MCF 10A (cell line): ENCODE results near the gene SDSL. TPM values are rescaled to one million over a fixed set of nuclear protein-coding genes. Genes with fewer than 3 reads are reported as not detected.

ENCODE experiments used
- BruUV-seq: library from RNA; stranded (reverse); fragments of 400-500 nt; replicated peaks from 2 replicates; lab custom pipeline; 2021; lab: Mats Ljungman, UMichigan
- CTCF ChIA-PET: fragments of 300-600 bp; sonication (Branson Sonifier 250); formaldehyde crosslinking; extraction: SDS; loops from one replicate; lab custom pipeline; 2021; ENCODE audit warnings: antibody characterized with exemption, inconsistent platforms; lab: Yijun Ruan, JAX
- POLR2A ChIA-PET: fragments of 300-600, 350-650 bp; sonication (Branson Sonifier 250); formaldehyde crosslinking; extraction: SDS; loops from one replicate; lab custom pipeline; 2020; ENCODE audit warnings: antibody characterized with exemption, inconsistent platforms; lab: Yijun Ruan, JAX
- DNase-seq: peaks from one replicate; pipeline ENCODE4 v3.0.0-alpha.2; 2018; ENCODE audit not compliant: unreplicated experiment
- H3K27ac Mint-ChIP-seq: one replicate; pipeline ENCODE4 v1.8.0; 2022; ENCODE audit warnings: mild to moderate bottlenecking, low read depth, mixed read lengths; ENCODE audit not compliant: unreplicated experiment
- H3K27me3 Mint-ChIP-seq: one replicate; pipeline ENCODE4 v1.8.0; 2022; ENCODE audit warnings: mixed read lengths; ENCODE audit not compliant: insufficient read depth, unreplicated experiment
- H3K36me3 Mint-ChIP-seq: one replicate; pipeline ENCODE4 v1.8.0; 2022; ENCODE audit warnings: mild to moderate bottlenecking, moderate library complexity, mixed read lengths; ENCODE audit not compliant: insufficient read depth, unreplicated experiment
- H3K4me1 Mint-ChIP-seq: one replicate; pipeline ENCODE4 v1.8.0; 2022; ENCODE audit warnings: mixed read lengths; ENCODE audit not compliant: insufficient read depth, unreplicated experiment
- H3K4me3 Mint-ChIP-seq: one replicate; pipeline ENCODE4 v1.8.0; 2022; ENCODE audit warnings: mild to moderate bottlenecking, moderate library complexity, mixed read lengths; ENCODE audit not compliant: unreplicated experiment
- H3K9me3 Mint-ChIP-seq: one replicate; pipeline ENCODE4 v1.8.0; 2022; ENCODE audit warnings: mixed read lengths; ENCODE audit not compliant: unreplicated experiment
- CTCF ChIP-seq: fragments of 200-600 bp; IDR thresholded peaks from one replicate; pipeline ENCODE4 v1.8.0; 2022; ENCODE audit warnings: antibody characterized with exemption, mild to moderate bottlenecking; ENCODE audit not compliant: unreplicated experiment
- intact Hi-C: fragments of 100-400 bp; cut with micrococcal nuclease; formaldehyde crosslinking; loops from 2 replicates; pipeline ENCODE4 v1.14.1; 2022
- total RNA-seq: library from RNA; stranded (reverse); gene quantifications from 2 replicates; pipeline ENCODE4 v1.2.3, GENCODE V29; 2022

SDSL gene
- total RNA-seq, 1 experiment from 2014 or later: 21.1 TPM

DNA sequence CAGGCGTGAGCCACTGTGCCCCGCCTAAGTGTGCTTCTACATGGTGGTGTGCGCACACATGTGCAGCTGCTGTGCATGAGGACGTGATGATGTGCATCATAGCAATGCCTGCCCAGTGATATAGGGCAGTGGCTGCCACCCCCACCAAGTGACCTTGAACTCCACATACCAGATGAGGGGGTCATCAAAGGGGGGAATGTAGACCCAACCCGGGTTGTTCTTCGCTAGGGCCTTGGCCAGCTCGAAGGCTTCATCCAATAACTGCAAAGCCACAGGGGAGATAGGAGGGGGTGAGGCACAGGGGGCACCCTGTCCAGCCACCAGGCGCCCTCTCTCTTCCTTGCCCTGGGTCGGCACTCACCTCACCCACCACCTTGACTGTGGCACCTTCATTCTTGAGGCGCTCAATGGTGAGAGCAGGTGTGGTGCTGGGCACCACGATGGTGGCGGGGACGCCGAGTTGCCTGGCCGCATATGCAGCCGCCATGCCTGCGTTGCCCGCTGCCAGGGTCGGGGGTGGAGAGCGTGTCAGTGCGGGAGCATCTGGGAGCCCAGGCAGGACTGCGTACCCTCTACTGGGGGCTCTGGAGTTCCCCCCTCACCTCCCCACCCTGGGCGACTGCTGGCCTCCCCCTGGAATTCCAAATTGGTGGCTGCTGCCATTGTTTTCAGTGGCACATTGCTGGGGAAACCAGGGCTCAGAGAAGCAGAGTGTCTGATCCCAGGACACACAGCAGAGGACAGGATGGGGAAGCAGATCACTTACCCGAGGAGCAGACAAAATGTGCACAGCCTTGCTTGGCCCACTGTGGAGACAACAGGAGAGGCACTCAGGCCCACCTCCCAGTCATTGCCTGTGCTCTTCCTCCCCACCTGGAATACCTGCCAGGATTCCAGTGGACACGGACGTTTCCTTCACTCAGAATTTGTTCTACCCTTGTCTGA, 23.6 kb upstream of the SDSL start:
- CTCF ChIA-PET: no interaction called here
- no peak overlapping the region for H3K27ac Mint-ChIP-seq
- intact Hi-C loops: no loop called here
- POLR2A ChIA-PET: no interaction called here
- TF ChIP-seq CTCF: no peak
- no peak overlapping the region for H3K4me3 Mint-ChIP-seq
- H3K4me1 Mint-ChIP-seq: no peaks in the 10 kb centered on the region
- H3K36me3 Mint-ChIP-seq: peaks cover 6% of the 10 kb centered on the region
- no peaks in the 10 kb centered on the region for H3K9me3 Mint-ChIP-seq
- DNase-seq: no peak
- BruUV-seq: no TSS peak
- no peaks in the 10 kb centered on the region for H3K27me3 Mint-ChIP-seq

GRCh38 chr12:113399490-113399889, 22.7 kb upstream of the SDSL start:
- intact Hi-C loops: no loop called here
- H3K27me3 Mint-ChIP-seq: no peaks in the 10 kb centered on the region
- POLR2A ChIA-PET: no interaction called here
- no peak overlapping the region for H3K4me3 Mint-ChIP-seq
- H3K36me3 Mint-ChIP-seq: peaks cover 6% of the 10 kb centered on the region
- no peaks in the 10 kb centered on the region for H3K9me3 Mint-ChIP-seq
- H3K4me1 Mint-ChIP-seq: peaks cover 7% of the 10 kb centered on the region
- TF ChIP-seq CTCF: no peak
- CTCF ChIA-PET: interaction anchor here (0.6 kb wide), 1 partner anchor 91 kb away, joined by 3 read pairs; no protein-coding TSS in a partner anchor
- DNase-seq: no peak
- H3K27ac Mint-ChIP-seq: no peak overlapping the region
- BruUV-seq: no TSS peak

DNA sequence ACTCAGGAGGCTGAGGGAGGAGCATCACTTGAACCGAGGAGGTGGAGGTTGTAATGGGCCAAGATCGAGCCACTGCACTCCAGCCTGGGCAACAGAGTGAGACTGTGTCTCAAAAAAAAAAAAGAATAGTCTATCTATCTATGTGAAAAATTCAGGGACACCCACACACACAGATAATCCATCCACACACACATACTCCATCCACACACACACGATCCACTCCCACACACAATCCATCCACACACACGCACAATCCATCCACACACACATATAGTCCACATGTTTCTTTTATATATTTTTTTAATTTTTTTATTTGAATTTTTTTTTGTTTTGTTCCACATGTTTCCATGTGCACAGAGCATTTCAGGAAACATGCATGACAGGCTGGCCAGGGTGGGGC, 21.8 kb upstream of the SDSL start:
- no TSS peak for BruUV-seq
- Mint-ChIP-seq H3K27me3 (no peaks in the 10 kb centered on the region), H3K36me3 (no peaks in the 10 kb centered on the region), H3K27ac (no peak overlapping the region), H3K4me1 (peaks cover 10% of the 10 kb centered on the region), H3K4me3 (no peak overlapping the region), H3K9me3 (no peaks in the 10 kb centered on the region)
- ChIA-PET CTCF (no interaction called here), POLR2A (no interaction called here)
- TF ChIP-seq CTCF: no peak
- intact Hi-C loops: no loop called here
- DNase-seq: no peak

- Mint-ChIP-seq H3K27me3 (no peaks in the 10 kb centered on the region), H3K9me3 (no peaks in the 10 kb centered on the region), H3K27ac (no peak overlapping the region), H3K4me1 (peaks cover 10% of the 10 kb centered on the region), H3K36me3 (no peaks in the 10 kb centered on the region), H3K4me3 (no peak overlapping the region)
- no peak for DNase-seq
- BruUV-seq: no TSS peak
- ChIA-PET CTCF (interaction anchor here (0.7 kb wide), 1 partner anchor 24 kb away, joined by 3 read pairs; no protein-coding TSS in a partner anchor), POLR2A (no interaction called here)
- intact Hi-C loops: no loop called here
- no peak for TF ChIP-seq CTCF
Measured at GRCh38 chr12:113401066-113402000, 20.8 kb upstream of the SDSL start.
